ENCODE measurements around the gene MANBA.

Gene MANBA

DNA sequence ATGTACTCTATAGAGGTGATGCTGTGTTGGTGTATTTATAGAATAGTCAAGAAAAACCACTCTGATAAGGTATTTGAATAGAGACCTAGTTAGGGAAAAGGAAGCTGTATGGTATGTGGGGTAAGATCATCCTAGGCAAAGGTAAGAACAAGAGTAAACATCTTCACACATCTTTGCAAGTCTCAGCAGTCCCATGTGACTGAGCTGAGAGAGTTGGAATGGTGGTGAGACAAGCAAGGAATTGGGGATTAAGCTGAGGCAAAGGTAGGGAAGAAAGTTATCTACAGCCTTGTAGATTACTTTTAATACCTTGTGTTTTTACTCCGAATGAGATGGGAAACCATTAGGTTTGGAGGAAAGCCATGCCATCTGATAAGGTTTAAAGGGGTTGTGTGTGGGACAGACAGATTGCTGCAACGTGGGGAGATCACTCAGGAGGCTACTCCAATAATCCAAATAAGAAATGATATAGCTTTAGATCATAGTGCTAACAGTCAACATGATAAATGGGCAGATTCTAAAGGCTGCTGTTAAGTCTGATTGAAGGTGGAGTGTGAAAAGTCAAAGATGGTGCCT, 31.7 kb upstream of the MANBA start (continued):
- TF ChIP-seq ZNF664 (tag by site-specific recombination; IDR thresholded peaks at IDR 0.05) = no peak
- TF ChIP-seq ATF2 (tag by site-specific recombination; IDR thresholded peaks at IDR 0.05; ENCODE audit: low read depth) = no peak
- TF ChIP-seq ZFP41 (tag by site-specific recombination; IDR thresholded peaks at IDR 0.05; ENCODE audit: borderline replicate concordance) = no peak

GRCh38 chr4:102791318-102791835, 30.6 kb upstream of the MANBA start:
- Histone ChIP-seq H3K4me3 (ENCODE audit: low read depth, low read length) (no peak overlapping the region), H3K36me3 (ENCODE audit: control insufficient read depth in 2 of 2, insufficient read depth in 1 of 2, low read length in 2 of 2) (peaks cover 0 to 43% of the 10 kb centered on the region in 2 experiments; a peak in 1 of 3 replicates), H3K27ac (ENCODE audit: extremely low read depth, low read depth, low read length) (no peak overlapping the region), H3K4me1 (ENCODE audit: control insufficient read depth, insufficient read depth, low read length) (no peaks in the 10 kb centered on the region), H3K9me3 (ENCODE audit: control insufficient read depth, insufficient read depth, low read depth, low read length) (no peaks in the 10 kb centered on the region)
- POLR2A ChIA-PET = no interaction called here
- CTCF ChIA-PET = no interaction called here
- TF ChIP-seq ZBTB7A (tag by site-specific recombination; IDR thresholded peaks at IDR 0.05; ENCODE audit: low read depth) = no peak
- TF ChIP-seq ZFP69B (tag by site-specific recombination; IDR thresholded peaks at IDR 0.05) = no peak
- TF ChIP-seq ZNF501 (tag by site-specific recombination; IDR thresholded peaks at IDR 0.05) = no peak
- no peak for TF ChIP-seq ZNF768 (tag by site-specific recombination; IDR thresholded peaks at IDR 0.05)
- TF ChIP-seq ZNF660 (tag by site-specific recombination; IDR thresholded peaks at IDR 0.05) = no peak
- TF ChIP-seq ZNF624 (tag by site-specific recombination; IDR thresholded peaks at IDR 0.05) = no peak
- TF ChIP-seq ZNF121 (tag by site-specific recombination; IDR thresholded peaks at IDR 0.05) = no peak
- no peak for TF ChIP-seq ZNF585B (tag by site-specific recombination; IDR thresholded peaks at IDR 0.05)
- no peak for TF ChIP-seq INSM2 (tag by site-specific recombination; IDR thresholded peaks at IDR 0.05)
- TF ChIP-seq GLI2 (tag by site-specific recombination; IDR thresholded peaks at IDR 0.05; ENCODE audit: borderline replicate concordance, low read depth) = no peak
- no peak for TF ChIP-seq MEIS1 (CRISPR knock-in tag; IDR thresholded peaks at IDR 0.05; ENCODE audit: borderline replicate concordance)
- no peak for TF ChIP-seq ZNF473 (tag by site-specific recombination; IDR thresholded peaks at IDR 0.05)
- no peak for TF ChIP-seq SETDB1 (IDR thresholded peaks at IDR 0.05; ENCODE audit: insufficient read length, low read length)
- TF ChIP-seq TRIM28 (IDR thresholded peaks at IDR 0.05; ENCODE audit: borderline replicate concordance, low read length) = no peak
- no peak for TF ChIP-seq ZFP41 (tag by site-specific recombination; IDR thresholded peaks at IDR 0.05; ENCODE audit: borderline replicate concordance)
- TF ChIP-seq MYNN (tag by site-specific recombination; IDR thresholded peaks at IDR 0.05; ENCODE audit: borderline replicate concordance) = no peak
- no peak for TF ChIP-seq ZNF37A (tag by site-specific recombination; IDR thresholded peaks at IDR 0.05)
- TF ChIP-seq ZNF548 (tag by site-specific recombination; IDR thresholded peaks at IDR 0.05) = no peak

GRCh38 chr4:102789317-102789717, 28.5 kb upstream of the MANBA start:
- ChIA-PET POLR2A (interaction anchor here (1.9 kb wide), 1 partner anchor 38 kb away, joined by 4 read pairs; the partner anchor contains the start of gene UBE2D3), CTCF (no interaction called here)
- peaks cover 0 to 22% of the 10 kb centered on the region in 2 experiments; a peak in 1 of 3 replicates for H3K36me3 ChIP-seq (ENCODE audit: control insufficient read depth in 2 of 2, insufficient read depth in 1 of 2, low read length in 2 of 2)
- H3K4me1 ChIP-seq (ENCODE audit: control insufficient read depth, insufficient read depth, low read length) = no peaks in the 10 kb centered on the region
- H3K27ac ChIP-seq (ENCODE audit: extremely low read depth, low read depth, low read length) = no peak overlapping the region
- H3K4me3 ChIP-seq (ENCODE audit: low read depth, low read length) = no peak overlapping the region
- H3K9me3 ChIP-seq (ENCODE audit: control insufficient read depth, insufficient read depth, low read depth, low read length) = no peaks in the 10 kb centered on the region
- TF ChIP-seq, protein P1, sequence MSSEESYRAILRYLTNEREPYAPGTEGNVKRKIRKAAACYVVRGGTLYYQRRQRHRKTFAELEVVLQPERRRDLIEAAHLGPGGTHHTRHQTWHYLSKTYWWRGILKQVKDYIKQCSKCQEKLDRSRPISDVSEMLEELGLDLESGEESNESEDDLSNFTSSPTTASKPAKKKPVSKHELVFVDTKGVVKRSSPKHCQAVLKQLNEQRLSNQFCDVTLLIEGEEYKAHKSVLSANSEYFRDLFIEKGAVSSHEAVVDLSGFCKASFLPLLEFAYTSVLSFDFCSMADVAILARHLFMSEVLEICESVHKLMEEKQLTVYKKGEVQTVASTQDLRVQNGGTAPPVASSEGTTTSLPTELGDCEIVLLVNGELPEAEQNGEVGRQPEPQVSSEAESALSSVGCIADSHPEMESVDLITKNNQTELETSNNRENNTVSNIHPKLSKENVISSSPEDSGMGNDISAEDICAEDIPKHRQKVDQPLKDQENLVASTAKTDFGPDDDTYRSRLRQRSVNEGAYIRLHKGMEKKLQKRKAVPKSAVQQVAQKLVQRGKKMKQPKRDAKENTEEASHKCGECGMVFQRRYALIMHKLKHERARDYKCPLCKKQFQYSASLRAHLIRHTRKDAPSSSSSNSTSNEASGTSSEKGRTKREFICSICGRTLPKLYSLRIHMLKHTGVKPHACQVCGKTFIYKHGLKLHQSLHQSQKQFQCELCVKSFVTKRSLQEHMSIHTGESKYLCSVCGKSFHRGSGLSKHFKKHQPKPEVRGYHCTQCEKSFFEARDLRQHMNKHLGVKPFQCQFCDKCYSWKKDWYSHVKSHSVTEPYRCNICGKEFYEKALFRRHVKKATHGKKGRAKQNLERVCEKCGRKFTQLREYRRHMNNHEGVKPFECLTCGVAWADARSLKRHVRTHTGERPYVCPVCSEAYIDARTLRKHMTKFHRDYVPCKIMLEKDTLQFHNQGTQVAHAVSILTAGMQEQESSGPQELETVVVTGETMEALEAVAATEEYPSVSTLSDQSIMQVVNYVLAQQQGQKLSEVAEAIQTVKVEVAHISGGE (tag by site-specific recombination; conservative IDR thresholded peaks at IDR 0.05; ENCODE audit: low read depth) = no peak
- no peak for TF ChIP-seq PRDM2 (tag by site-specific recombination; IDR thresholded peaks at IDR 0.05; ENCODE audit: borderline replicate concordance)
